ENCODE data around the gene ST6GALNAC6. TPM values are rescaled to one million over a fixed set of nuclear protein-coding genes. Genes with fewer than 3 reads are reported as not detected.
"Not testable (repeated sequence)": the region's sequence is repeated elsewhere in the genome, so short reads cannot be mapped to it uniquely, and the experiment has no call there.

Gene ST6GALNAC6
- total RNA-seq, 1 donor from 2014 or later: 26.1 TPM

- no peak overlapping the region for H3K4me3 Mint-ChIP-seq (ENCODE audit: unreplicated experiment)
- peaks cover 3% of the 10 kb centered on the region for H3K27me3 Mint-ChIP-seq (ENCODE audit: unreplicated experiment)
- H3K4me1 Mint-ChIP-seq (ENCODE audit: low read depth, unreplicated experiment): no peaks in the 10 kb centered on the region
- H3K36me3 Mint-ChIP-seq (ENCODE audit: unreplicated experiment): peaks cover 15% of the 10 kb centered on the region
- TF ChIP-seq CTCF (IDR thresholded peaks at IDR 0.05; ENCODE audit: partially characterized antibody, unreplicated experiment): no peak
- H3K9me3 Mint-ChIP-seq (ENCODE audit: unreplicated experiment): peaks cover 6% of the 10 kb centered on the region
- DNase-seq: no peak
- H3K27ac Mint-ChIP-seq (ENCODE audit: unreplicated experiment): no peak overlapping the region
Measured at GRCh38 chr9:127846443-127847177, 52.8 kb downstream of the ST6GALNAC6 start.

- not testable (repeated sequence) for H3K4me1 Mint-ChIP-seq (ENCODE audit: low read depth, unreplicated experiment); H3K4me3 Mint-ChIP-seq (ENCODE audit: unreplicated experiment); DNase-seq; H3K9me3 Mint-ChIP-seq (ENCODE audit: unreplicated experiment); H3K27ac Mint-ChIP-seq (ENCODE audit: unreplicated experiment); H3K27me3 Mint-ChIP-seq (ENCODE audit: unreplicated experiment)
- H3K36me3 Mint-ChIP-seq (ENCODE audit: unreplicated experiment): peaks cover 15% of the 10 kb centered on the region
Measured at GRCh38 chr9:127845619-127846018, 53.8 kb downstream of the ST6GALNAC6 start.

- Mint-ChIP-seq H3K27ac (ENCODE audit: unreplicated experiment) (no peak overlapping the region), H3K4me3 (ENCODE audit: unreplicated experiment) (no peak overlapping the region), H3K4me1 (ENCODE audit: low read depth, unreplicated experiment) (no peaks in the 10 kb centered on the region)
Measured at GRCh38 chr9:127844821-127845359, 54.5 kb downstream of the ST6GALNAC6 start.

GRCh38 chr9:127841087-127841835 is 58.1 kb downstream of the ST6GALNAC6 start:
- Mint-ChIP-seq H3K4me1 (ENCODE audit: low read depth, unreplicated experiment) (peaks cover 2% of the 10 kb centered on the region), H3K27me3 (ENCODE audit: unreplicated experiment) (peaks cover 2% of the 10 kb centered on the region), H3K27ac (ENCODE audit: unreplicated experiment) (no peak overlapping the region), H3K9me3 (ENCODE audit: unreplicated experiment) (peaks cover 2% of the 10 kb centered on the region), H3K4me3 (ENCODE audit: unreplicated experiment) (no peak overlapping the region), H3K36me3 (ENCODE audit: unreplicated experiment) (no peaks in the 10 kb centered on the region)
- no peak for DNase-seq
- TF ChIP-seq CTCF (IDR thresholded peaks at IDR 0.05; ENCODE audit: partially characterized antibody, unreplicated experiment): no peak

More at GRCh38 chr9:127844821-127845359, 54.5 kb downstream of the ST6GALNAC6 start:
- no peak for DNase-seq
- H3K27me3 Mint-ChIP-seq (ENCODE audit: unreplicated experiment): peaks cover 3% of the 10 kb centered on the region
- peaks cover 6% of the 10 kb centered on the region for H3K9me3 Mint-ChIP-seq (ENCODE audit: unreplicated experiment)
- peaks cover 15% of the 10 kb centered on the region for H3K36me3 Mint-ChIP-seq (ENCODE audit: unreplicated experiment)
- TF ChIP-seq CTCF (IDR thresholded peaks at IDR 0.05; ENCODE audit: partially characterized antibody, unreplicated experiment): no peak

GRCh38 chr9:127838375-127839078 is 60.9 kb downstream of the ST6GALNAC6 start:
- Mint-ChIP-seq H3K27me3 (ENCODE audit: unreplicated experiment) (peaks cover 2% of the 10 kb centered on the region), H3K9me3 (ENCODE audit: unreplicated experiment) (peaks cover 2% of the 10 kb centered on the region), H3K36me3 (ENCODE audit: unreplicated experiment) (no peaks in the 10 kb centered on the region), H3K4me3 (ENCODE audit: unreplicated experiment) (no peak overlapping the region), H3K4me1 (ENCODE audit: low read depth, unreplicated experiment) (peaks cover 2% of the 10 kb centered on the region), H3K27ac (ENCODE audit: unreplicated experiment) (no peak overlapping the region)
- no peak for DNase-seq
- no peak for TF ChIP-seq CTCF (IDR thresholded peaks at IDR 0.05; ENCODE audit: partially characterized antibody, unreplicated experiment)

Measured in glutamatergic neuron (in vitro differentiated cells).